ENCODE data around the gene USP13.

Gene USP13

DNA sequence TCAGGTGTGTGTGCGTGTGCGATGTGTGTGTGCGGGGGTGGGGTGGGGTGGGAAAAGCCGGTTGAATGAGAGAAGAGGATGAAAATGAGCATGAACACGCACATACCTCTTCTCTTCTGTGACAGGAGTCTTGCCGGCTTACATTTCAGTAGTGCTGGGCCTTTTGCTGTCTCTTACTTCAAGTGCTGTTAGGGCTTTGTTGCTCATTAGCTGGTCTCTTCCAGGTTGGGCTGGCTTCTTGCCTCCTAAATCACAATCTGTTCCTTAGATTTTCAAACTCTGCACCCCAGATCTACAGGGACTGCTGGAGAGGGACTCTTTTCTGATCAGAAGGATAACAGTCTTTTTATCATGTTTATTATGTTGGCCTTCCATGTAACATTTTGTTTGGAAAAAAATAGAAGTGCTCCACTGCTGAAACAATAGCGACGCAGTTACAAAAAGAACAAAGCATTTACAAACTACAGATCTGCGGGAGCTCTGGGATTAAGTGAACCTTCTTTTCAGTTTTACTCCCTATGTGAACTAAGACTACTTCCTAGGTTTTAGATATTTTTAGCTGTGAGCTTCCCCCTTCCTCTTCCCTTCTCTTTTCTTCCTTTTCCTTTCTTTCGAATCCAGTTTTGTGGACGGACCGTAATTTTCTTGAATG is 48.5 kb downstream of the USP13 start:
- DNase-seq = no peak

DNA sequence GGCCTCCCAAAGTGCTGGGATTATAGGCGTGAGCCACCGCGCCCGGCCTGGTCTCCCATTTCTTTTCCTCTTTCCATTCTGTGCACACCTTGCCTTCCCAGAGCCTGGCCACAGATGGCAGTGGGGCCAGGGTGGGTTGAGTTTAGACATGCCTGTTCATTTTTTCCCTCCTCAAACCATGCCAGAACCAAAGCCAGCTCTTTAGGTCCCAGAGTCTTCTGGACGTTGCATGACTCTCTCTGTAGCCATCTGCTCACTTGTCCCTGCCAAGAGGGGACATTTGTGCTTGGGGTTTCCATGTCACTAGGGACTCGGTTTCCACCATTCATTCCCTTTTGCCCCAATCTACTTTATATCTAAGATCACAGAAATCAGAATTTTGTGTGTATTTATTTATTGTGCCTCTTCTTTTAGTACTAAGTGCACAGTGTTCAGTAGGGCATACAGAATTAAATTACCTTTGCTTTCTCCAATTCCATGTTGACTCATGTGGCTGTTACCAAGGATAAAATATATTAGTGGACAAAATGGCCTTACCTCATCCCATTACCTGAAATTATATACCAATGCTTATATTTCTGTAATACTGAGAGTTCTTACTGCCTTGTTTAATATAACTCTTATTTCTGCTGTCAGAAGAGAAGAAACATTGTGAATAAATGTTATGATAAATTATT is 49.6 kb downstream of the USP13 start:
- no peak for DNase-seq

DNA sequence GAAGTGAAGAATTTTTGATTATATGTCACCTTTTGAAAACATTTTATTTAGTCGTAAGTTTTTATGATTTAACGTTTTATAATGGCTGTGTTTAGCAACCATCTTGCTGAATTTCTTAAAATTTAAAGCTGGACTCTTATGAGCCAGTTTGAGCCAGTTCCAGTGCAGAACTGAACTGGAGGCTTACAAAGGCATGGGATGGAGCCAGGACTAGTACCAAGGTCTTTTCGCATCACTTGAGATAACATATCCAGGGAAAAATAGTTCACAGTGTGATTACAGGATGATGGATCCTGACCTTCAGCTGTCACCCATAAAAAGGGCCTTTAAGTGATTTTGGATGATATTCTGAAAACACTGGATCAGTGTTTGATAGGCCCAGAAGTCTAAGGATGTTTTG is 51.0 kb downstream of the USP13 start:
- no peak for DNase-seq

DNA sequence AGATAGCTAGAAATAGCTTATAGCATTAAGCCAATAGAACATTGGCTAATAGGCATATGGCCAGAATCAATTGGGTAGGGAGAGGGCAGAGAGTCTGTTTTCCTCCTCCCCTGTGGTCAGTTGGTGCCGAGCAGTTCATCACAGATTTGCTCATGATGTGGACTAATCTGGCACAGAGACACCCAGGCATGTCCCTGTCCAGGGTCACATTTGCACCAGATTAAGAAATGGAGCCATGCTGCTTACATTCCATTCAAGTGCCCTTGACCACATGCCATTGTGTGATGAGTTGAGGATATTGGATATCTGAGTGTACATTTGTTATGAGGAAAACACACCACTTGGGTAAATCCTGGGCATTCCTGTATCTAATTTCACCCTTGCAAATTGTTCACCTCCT is 53.4 kb downstream of the USP13 start:
- no peak for DNase-seq

DNA sequence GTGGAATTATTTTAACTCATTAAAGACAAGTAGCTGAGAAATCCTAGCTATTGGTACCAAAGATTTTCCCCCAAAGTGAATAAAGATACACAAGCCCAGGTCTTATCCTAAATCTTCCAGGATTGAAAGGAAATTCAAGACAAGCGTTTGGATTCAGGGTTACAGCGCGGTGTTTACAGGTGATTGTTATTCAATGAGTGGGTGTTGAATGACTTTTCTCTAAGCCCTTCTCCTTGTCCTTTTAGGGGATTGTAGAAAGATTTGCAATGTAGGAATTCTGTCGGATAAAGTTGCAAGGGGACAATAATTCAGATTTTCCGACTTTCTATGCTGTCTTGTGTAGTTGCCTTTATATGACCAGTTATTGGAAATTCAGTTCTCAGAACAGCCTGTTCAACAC is 57.2 kb downstream of the USP13 start:
- DNase-seq = no peak

DNA sequence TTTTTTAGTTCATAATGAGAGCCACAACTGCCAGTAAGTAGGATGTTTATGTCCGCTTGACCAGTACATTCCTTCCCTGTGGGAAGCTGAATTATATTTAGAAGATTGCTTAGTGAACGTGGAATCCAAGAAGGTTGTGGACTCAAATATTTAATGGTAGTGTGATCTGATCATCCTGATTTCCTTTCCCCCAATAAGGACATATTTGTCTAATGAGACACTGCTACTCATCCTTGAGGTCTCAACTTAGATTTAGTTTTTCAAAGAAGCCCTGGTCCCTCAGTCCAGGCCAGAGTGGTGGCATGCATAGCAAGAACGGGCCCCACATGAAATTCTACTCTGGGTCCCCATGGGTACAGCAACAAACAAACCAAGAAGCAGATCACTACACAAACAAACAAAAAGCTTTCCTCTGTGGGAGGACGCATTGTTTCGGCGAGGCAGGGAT is 60.8 kb downstream of the USP13 start:
- no peak for DNase-seq

DNA sequence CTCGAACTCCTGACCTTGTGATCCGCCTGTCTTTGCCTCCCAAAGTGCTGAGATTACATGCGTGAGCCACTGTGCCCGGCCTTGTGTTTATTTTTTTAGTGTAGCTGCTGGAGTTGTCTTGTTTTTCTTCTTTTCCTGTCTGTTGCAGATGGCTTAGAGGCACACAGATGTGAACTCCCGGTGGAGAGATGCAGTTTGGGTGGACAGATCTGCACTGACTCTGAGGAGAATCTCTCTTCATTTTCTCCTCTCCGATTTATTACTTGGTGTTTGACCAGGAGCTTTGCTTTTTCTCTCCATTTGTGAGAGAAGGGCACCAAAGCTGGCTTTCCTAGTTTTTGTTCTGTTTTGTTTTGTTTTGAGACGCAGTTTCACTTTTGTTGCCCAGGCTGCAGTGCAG is 62.7 kb downstream of the USP13 start:
- DNase-seq = no peak

DNA sequence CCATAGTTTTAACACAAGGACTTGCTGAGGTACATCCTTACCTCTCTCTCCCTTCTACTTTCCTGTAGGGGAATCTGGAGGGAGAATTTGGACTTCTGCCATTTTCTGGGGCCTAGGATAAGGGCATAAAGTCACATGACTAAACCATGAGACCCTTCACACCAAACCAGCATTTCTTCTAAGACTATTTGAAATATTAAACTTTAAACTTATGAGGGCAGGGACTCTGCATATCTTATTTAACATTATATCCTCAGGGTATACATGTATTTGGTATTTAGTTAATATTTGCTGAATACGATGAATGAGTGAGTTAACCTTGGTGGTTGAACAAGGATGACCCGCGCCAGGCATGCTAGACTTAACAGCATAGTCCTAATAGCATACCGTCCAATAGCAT is 63.4 kb downstream of the USP13 start:
- no peak for DNase-seq

DNA sequence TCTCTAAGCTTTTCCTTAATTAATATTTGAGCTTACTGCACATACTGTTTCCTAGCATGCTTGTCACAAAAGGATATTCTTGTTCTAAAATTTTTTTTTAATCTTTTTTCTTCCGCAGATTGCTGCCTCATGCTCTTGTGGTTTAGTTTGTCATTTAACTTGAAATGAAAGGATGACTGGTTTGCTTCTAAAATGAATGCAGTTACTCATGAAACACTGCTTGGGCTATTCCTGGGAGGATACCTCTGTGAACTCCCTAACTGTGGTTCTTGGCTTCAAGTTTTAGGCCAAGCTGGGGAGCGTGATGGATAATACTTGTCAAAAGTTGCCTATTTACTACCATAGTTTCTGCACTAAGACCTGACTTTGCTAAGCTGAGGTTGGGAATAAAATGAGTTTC is 64.0 kb downstream of the USP13 start:
- no peak for DNase-seq

DNA sequence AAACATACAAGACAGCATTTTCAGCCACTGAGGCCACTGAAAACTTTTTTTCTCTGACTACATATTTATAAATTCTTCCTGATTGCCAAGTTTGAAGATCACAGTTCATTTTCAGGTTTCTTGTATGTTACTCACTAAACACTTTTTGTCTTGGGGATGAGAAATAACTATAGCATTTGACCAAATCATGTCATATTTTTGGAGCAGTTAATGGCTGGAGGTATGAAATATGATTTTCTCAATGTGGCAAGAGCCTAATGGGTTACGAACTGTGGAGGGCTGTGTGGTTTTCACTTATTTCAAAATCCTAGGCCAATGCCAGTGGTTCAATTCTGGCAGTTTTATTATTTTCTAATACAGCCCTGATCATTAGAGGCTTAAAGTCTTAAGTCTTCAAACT is 64.4 kb downstream of the USP13 start:
- DNase-seq = no peak

DNA sequence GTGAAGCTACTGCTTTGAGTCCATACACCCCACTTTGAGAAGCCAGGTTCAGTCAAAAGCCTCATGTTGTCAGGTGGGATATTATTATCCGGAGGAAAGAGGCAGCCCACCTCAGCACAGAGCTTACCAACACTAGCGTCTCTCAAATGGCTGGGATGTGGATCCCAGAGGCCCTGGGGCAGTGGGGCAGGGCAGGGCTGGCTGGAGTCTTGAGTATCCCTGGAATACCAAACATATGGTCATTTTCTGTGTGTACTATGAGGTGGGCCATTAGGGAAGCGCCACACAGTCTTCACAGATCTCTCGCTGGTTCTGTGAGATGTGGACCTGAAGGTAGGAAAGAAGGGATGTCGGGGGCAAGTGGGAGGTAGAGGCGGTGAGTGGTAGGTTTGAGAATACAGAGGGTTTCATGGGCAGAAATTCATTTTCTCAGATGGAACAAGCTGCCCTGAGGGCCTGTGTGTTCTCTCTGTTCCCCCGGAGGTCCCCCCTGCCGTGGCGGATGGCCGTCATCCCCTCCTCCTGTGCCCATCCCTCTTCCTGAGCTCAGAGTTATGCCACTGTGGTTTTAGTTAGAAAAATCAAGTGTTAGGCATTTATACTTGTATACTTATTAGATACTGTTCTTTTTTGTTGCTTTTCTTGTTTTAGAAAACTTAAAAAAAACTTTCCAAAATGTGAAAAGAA is 66.4 kb downstream of the USP13 start:
- DNase-seq = no peak

DNA sequence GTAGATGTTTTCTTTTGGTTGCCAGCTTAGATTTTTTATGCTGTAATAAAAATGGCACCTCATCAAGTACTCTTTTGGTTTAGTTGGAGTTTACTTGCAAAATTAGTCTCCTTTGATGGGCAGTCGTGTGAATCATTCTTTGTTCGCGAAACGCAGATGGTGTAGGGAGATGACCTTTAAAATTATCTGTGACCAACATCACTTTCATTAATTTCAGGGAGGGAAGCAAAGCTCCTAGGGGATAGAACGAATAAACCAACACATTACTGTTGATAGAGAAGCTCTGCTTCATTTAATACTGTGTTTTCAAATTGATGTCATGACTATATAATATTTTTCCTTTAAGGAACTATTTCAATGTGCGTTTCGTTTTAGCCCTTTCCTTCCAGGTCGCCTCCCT is 67.4 kb downstream of the USP13 start:
- no peak for DNase-seq

DNA sequence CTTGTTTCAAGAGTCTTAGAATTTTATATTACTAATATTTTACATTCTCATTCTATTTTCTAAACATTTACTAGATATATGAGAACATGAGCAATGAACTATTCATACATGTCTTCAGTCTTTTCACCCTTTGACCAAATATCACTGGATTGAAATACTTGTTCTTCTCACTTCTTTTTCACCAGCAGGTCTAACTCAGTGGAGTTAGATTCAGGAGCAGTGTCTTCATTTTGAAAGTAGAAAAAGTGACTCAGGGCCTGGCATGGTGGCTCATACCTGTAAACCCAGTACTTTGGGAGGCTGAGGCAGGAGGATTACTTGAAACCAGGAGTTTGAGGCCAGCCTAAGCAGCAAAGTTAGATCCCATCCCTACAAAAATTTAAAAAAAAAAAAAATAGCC is 70.8 kb downstream of the USP13 start:
- no peak for DNase-seq

DNA sequence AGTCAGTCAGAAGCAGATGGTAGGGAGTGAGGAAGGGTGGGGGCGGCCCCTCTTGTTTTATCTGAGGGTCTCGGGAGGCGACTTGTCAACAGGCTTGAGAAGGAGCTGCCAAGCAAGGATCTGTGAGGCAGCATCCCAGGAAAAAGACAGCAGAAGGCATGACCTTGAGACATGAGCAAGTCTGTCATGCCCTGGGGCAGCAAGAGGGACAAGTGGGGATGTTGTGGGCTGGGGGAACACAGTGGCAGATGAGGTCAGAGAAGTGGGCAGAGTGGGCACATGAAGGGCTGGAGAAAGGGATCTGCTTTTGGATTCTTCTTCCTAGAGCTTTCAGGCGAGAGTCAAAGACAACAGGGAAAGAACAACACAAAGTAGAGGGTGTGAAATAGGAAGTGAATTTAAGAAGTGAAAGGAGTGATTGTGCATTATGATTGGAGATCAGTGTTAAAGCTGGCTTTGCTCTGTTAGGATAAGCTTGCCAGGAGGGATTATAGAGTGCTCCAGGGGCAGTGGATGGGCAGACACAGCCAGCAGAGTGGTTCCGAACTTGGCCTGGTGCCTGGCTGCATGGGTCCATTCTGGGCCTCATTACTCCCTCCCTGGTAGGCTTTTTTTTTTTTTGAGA is 73.3 kb downstream of the USP13 start:
- DNase-seq = no peak

DNA sequence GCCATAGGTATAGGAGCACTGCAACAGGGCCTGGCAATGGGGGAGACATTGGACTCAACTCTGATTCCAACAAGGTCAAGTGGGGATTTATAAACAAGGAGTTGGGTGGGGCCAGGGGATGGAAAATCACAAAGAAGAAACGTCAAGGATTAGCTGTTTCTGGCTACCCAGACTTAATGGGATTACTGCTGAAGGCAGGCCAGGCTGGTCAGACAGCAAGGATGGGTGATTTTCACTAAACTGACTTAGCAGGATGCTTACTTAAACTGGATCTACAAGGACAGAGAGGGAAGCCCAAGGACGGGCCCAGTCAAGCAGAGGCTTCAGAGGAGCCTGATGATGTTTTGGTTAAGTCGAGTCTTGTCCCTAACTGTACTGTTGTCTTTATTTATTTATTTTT is 76.2 kb downstream of the USP13 start:
- DNase-seq = no peak

DNA sequence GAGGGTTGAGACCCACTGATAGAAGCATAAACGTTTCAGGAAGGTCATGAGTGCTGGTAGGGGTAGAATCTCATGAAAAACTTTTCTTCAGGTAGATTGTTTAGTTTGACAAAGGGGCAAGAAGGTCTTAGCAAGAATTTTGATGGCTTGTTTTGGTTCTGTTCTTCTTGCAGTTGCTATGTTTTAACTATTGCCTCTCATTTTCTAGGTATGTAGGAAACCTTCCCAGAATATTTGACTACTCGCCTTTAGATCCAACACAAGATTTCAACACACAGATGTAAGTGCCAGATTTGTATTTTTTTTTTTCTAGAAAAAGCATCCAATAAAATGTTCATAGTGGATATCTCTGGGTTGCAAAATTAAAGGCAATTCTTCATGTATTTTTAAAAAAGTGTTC is 77.1 kb downstream of the USP13 start:
- no peak for DNase-seq

DNA sequence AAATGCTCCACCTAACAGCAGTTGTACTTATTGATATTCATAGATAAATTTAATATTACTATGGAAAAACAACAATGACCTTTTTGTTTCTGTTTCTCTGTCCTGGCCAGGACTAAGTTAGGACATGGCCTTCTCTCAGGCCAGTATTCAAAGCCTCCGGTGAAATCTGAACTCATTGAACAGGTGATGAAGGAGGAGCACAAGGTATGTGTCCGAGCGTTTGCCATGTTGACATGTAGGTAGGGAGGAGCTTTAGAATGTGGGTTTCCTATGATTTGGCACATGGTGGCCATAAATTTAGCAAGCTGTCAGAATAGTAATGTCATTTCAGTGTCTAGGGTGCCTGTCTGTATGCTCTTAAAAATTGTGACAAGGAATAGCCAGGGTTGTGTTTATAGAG is 77.7 kb downstream of the USP13 start:
- DNase-seq = no peak

DNA sequence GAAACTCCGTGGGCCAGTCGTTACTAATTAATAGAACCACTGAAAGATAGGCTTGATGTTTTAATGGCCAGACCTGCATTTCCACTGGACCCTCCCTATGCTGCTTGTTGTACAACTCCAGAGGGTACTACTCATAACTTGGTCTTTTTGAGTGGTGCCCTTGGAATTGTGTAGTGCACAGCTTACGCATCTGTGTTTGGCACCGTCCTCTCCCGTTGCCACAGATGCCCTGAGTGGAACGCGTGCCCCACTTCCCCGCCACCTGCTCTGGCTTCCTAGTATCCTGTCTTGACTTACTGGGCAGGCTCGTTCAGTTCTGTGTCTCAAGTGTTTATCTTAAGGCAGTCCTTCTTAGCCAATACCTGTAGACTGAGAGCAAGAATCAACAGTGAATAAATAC is 78.7 kb downstream of the USP13 start:
- no peak for DNase-seq

DNA sequence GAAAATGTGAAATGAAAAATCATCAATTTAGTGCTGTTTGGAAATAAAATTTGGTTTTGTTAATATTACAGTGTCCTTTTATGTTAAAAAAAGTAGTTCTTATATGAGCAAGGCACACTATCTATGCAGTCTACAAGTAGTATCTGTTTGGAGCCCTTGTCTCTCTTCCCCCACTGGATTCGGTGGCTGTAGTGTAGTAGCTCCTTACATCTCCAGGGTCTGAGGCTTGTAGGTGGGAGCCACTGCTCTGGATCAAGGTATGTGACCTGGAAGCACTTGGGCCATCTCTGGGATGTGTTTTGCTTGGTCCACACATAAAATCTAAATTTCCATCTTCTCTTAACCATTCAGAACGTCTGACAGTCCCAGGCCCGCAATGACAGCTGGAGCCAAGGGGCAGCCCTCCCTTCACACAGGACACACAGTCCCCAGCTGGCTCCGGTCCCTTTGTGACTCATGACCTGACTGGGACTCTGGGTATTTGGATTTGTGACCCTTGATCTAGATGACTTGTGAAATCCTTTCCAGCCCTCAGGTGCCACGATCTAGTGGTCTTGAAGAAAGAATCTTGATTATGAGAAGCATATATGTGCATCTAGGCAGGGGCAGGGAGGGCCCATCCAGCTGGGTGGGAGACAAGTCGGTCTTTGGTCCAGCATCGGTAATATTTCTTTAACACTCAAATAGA is 80.0 kb downstream of the USP13 start:
- no peak for DNase-seq

DNA sequence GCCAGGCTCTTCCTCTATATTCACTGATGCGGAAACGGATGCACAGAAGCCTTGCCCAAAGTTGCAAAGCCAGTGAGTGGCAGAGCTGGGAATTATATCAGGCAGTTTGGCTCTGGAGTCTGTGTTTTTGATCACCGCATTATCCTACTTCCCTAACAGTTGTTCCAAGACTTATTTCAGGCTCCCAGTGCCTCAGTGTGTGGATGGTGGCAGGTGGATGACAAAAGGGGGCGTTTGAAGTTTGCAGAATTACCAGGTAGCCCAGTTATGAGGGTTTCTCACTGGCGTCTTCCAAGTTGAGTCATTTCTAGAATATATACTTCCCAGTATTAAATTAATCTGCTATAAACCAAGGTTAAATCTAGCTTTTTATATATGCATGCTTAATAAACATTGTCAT is 81.0 kb downstream of the USP13 start:
- no peak for DNase-seq

DNA sequence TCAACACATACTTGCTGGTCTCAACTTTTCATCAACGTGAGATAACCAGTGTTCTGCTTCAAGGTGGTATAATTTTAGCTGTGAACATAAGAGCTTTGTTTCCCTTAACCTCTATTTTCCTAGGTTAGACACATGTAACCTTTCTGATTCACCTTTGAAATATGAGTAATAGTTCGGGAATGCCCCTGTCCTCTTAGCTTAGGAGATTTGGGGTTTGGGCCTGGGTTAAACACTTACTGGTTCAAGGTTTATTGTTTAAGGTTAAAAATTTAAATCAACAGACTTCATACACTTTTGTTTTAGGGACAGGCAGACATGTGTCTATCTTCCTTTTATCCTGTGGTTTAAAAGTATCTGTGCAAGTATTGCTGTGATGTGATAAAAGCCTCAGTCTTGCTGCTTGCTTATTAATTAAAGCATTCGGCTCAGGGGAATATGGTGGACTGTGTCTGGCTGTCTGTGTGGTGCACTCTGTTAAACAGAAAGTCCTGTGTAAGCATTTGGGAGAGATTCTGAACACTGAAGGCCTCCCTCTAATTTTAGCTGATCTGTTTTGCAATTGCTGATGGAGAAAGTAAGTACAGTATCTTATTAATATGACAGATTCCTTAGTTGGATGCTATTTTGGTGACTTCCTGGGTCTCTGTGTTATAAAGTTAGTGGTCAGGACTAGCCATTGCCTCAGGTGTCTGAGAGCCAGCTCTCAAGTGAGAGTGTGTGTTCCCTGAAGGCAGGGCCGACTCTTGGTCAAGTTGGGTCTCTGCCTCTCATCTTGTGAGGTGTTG is 81.8 kb downstream of the USP13 start:
- DNase-seq = no peak

DNA sequence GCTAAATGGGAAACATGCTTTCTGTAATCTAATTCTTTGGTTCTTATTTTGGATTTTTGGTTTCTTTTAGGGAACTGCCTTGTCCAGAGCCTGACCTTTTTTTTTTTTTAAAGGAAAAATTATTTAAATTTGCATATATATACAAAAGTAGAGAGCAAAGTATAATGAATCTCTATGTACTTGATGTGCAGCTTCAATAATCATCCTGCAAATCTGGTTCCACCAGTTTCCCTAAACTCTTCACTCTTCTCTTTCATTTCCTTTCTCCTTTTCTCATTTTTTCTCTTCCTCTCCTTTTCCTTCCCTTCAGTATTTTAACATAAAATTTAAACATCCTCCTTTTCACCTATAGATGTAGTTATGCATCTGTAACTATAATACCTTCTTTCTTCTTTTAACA is 82.5 kb downstream of the USP13 start:
- DNase-seq = no peak

DNA sequence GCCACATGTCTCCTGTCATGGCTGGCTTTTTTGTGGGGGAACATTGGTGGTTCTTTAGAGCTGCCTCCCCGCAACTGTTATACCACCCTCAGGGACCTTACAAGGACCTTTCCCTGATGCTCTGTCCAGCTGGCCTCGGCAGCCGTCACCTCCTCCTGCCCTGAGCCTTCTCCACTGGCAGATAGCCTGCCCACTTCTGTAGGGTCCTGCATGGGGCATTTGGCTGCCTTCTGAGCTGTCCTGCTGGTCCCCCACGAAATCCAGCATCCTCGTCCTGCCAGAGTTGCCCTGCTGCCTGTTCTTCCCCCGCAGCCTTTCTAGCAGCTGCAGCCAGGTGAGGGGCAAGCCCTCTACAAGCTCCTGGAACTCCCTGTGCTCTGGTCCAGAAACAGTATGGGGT is 86.2 kb downstream of the USP13 start:
- no peak for DNase-seq
